Stimulated activated CD4-positive, alpha-beta T cell treated with anti-CD3 and anti-CD28 coated beads, TNF-alpha, amount 100 ng/mL, for 4 hours (primary cell): ENCODE data around the gene PRMT3.
"Not testable (repeated sequence)": the region's sequence is repeated elsewhere in the genome, so short reads cannot be mapped to it uniquely, and the experiment has no call there.

Experiments used
- DNase-seq, 3 experiments: peaks; one replicate each; pipeline ENCODE4 v3.0.0-alpha.2; 2020; ENCODE audit warnings: low read depth in 3 of 3

The PRMT3 gene

DNA sequence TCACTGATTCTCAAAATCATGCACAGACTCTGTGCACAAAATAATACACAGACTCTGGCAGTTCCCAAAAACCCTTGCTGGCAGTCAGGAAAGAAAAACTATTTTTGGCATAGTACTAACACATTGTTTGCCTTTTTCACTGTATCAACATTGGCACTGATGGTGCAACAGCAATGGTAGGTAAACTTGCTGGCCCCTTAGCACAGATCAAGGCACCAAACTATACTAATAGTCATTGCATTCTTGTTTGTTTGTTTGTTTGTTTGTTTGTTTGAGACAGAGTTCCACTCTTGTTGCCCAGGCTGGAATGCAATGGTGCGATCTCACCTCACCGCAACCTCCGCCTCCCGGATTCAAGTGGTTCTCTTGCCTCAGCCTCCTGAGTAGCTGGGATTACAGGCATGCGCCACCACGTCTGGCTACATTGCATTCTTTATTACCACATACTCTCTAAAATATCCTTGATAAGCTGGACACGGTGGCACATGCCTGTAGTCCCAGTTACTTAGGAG is 130.9 kb downstream of the PRMT3 start:
- DNase-seq: no peak

DNA sequence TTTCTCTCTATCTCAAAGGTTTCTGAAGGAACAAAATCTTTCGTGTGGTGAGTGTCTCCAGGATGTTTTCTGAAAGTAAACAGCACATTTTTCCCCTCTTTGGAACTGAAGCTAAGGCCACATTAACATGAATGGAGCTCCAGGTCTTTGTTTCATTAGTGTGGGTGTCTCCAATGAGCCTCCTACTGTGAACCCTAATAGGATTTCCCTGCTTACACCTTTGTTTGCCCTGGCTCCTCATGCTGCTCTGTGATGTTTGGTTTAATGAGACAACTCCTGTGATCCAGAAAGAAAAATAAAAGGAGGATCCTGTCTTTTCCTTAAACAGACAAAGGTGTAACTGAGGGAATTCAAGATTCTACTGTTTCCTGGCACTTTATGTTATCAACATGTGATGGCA is 135.0 kb downstream of the PRMT3 start:
- no peak for DNase-seq

DNA sequence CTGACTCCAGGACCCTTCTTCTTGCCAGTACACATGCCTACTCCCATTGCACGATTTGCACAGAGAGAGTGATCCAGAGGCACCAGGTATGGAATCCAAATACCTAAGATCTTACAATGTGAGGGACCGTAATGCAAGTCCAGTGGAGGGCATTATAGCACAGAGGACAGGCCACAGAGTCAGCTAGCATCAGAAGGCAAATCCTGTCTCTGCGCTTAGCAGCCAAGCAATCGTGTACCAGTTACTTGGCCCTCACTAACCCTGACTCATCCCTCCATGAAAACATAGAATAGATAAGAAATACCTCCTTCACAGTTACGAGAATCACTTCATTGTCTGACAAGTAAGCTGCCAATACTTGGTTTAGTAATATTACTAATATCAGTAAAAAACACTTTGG is 142.2 kb downstream of the PRMT3 start:
- no peak for DNase-seq

DNA sequence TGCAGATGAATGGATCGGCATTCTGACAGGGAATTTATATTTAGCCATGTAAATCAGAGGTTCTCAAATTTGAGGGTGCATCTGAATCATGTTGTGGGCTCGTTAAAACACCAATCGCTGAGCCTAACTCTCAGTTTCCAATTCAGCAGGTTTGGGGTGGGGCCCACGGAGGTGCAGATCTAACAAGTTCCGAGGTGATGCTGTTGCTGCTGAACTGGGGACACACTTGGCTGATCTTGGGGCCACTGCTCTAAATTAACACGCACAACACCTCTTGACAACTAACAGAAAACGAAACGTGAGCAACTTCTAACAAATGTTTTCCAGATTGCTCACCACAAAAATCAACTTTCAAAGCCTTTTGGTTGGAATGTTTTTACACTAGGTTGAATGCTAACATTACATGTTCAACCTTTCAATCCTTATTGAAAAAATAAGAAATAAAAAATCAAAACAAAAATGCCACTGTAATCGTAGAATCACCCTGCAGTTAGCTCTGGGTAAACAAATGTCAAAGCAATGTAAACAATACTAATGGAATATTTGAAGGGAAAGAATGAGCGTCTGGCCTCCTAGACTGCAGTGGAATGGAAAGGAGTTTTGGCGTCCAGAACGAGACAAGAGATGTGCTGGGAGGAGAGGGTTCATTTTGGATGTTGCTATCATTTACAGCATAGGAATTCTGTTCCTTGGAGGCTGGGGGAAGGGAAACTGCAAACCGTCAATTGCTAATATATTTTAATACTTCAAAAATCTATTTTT is 143.6 kb downstream of the PRMT3 start:
- DNase-seq: no peak

DNA sequence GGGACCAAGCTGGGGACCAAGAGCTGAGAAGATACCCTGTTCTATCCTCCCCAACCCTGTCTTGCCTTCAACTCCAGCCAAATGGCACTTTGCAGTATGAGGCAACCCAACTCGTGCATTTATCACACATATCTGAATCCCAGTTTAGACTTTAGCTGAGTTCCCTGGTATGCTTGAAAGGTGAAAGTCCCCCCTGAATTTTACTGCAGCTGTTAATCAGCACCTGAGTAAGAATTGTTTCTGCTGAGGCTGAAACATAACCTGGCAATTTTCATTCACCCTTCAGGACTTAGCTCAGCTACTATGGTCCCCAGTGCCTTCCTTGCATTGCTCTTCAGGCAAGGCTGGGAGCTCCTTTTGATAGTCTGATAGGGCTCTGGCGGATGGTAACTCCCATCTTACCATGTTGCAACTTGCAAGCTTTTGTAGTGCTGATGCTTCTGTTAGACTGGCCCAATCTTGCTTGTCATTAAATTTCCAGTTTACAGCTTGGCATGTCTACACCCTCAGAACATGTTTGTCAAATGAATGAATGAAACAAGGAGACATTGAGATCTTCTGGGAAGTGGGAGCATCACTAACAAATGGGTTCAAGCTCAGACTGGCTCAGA is 147.9 kb downstream of the PRMT3 start:
- no peak for DNase-seq

DNA sequence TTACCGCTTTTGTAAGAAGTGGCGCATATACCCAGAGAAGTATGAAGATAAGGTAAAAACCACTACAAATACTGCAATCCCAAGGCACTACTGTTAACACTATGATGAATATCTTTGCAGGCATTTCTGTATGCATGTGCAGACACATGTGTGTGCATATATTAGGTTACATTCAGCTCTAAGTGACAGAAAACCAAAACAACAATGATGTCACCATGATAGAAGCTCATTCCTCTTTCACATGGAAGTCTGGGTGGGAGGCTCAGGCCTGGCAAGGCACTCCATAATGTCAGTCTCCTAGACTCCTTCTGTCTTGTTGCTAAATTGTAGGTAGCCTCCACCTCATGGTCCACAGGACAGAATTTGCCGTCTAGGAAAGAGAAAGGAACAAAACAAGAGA is 148.8 kb downstream of the PRMT3 start:
- DNase-seq: no peak

DNA sequence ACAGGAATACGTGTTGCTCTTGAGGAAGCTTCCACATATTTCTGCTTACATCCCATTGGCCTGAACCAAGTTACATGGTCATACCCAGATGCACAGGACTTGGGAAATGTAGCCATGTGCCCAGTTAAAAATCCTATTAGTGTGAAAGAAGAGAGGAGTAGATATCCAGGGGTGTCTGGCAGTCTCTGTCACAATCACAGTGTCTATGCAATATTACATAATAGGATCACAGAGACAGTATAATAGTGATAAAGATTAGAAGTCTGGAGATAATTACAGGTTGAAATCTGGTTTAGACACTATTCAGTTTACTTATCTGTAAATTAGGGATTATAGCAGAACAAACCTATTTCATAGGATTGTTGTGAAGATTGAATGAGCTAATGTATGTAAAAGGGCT is 149.3 kb downstream of the PRMT3 start:
- DNase-seq: no peak

DNA sequence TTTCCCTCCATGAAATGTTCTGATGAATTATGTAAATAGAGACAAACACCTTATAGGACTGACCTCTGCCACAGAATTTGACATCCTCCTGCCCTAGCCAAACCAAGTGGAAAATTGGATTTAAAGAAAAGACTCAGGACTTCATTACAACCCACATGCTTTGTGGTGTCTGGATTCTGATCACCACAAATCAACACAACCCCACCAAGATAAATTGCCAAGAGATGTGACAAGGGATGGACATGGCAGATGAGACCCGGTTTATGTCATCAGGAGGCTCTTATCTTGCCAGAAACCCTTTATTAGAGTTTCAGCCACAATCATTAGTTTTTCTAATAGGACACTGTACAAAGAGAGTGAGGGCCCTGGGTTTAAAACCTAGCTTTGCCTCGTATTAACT is 154.0 kb downstream of the PRMT3 start:
- DNase-seq: no peak

DNA sequence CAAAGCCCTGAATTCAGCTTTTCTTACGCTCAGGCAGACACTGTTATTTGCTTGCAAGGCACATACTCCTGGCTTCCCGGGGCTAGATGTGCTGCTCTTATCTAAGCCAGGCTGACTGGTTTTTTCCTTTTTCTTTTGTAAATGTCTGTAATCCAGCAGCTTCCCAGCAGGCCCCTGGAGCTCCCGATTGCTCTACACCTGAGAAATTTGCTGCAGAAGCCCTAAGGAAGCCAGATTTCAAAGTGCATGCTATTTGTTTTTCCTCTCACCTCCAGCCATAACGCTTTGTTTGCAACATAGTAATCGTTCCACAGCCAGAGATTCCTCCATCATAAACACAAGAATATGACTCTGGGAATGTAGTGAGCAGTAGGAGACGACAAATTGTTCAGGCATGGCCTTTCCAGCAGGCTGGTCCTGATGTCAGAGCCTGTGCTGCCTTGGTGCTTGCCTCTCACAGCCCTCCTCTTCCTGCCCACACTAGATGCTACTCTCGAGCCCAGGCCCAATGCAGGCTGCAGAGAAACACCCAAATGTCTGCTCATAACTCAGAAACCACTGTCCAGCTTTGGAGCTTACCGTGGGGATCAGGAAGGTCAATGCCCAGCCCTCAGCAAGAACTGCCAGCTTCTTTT is 157.2 kb downstream of the PRMT3 start:
- no peak for DNase-seq

DNA sequence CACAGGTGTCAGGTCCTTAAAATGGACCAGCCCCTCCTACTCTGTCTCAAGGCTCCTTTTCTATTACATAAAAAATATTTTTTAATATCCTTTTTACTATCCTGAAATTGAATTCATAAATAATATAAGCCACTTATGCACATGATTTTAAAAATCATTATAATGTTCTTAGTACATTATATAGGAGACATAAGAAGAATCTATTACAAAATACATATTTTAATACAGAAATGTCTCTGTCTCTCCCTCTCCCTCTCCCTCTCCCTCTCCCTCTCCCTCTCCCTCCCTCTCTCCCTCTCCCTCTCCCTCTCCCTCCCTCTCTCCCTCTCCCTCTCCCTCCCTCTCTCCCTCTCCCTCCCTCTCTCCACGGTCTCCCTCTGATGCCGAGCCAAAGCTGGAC is 159.9 kb downstream of the PRMT3 start:
- DNase-seq: no peak

DNA sequence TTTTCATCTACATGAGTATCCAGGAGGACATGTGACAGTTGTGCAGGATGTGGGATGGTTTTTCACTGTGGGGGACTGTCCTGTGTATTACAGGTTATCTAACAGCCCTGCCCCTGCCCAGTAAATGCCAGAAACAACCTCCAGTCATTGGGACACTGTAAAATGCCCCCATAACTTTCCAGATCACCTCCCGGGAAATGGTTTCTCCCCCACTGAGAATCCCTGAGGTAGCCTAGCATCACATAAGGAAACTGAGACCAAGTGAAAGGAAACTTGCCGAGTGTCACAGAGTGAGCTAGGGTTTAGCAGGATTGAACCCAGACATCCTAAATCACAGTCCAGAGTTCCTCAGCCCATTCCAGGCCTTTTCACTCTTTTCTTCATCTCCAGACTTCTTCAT is 163.6 kb downstream of the PRMT3 start:
- DNase-seq: no peak

DNA sequence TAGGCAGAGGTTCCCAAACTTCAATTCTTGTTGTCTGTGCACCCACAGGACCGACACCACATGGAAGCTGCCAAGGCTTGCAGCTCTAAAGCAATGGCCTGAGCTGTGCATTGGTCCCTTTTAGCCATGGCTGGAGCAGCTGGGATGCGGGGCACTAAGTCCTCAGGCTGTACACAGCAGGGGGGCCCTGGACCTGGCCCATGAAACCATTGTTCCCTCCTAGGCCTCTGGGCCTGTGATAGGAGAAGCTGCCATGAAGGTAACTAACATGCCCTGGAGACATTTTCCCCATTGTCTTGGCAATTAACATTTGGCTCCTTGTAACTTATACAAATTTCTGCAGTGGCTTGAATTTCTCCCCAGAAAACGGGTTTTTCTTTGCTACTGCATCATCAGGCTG is 168.3 kb downstream of the PRMT3 start:
- DNase-seq: no peak

DNA sequence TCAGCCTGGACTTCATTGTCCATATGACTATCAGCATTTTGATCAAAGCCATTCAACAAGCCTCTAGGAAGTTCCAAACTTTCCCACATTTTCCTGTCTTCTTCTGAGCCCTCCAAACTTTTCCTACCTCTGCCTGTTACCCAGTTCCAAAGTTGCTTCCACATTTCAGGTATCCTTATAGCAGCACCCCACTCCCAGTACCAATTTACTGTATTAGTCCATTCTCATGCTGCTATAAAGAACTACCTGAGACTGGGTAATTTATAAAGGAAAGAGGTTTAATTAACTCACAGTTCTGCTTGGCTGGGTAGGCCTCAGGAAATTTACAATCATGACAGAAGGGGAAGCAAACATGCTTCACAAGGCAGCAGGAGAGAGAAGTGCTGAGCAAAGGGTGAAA is 168.9 kb downstream of the PRMT3 start:
- DNase-seq: not testable (repeated sequence)

DNA sequence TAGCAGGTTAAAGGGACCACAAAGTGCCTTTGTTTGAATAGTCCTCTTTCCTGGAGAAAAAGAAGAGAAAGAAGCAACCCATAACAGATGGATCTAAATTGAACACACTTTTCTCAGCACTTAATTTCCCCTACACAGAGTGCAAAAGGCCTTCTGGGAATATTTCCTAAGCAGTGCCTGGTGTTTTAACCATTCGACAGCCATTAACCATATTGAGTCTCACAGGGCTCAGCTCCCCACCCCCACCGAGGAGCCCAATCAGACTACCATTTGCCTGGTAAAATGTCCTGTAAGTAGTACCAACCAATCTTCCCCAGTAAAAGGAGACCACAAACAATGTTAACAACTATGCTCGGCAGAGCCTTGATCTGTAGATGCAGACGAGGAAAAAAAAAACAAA is 171.2 kb downstream of the PRMT3 start:
- no peak for DNase-seq
